Measurements from ENCODE around the gene AFM. TPM values are rescaled to one million over a fixed set of nuclear protein-coding genes. Genes with fewer than 3 reads are reported as not detected.

The AFM gene
- total RNA-seq, 6 experiments from 2014 or later = 129 to 320 (median 169) TPM

DNA sequence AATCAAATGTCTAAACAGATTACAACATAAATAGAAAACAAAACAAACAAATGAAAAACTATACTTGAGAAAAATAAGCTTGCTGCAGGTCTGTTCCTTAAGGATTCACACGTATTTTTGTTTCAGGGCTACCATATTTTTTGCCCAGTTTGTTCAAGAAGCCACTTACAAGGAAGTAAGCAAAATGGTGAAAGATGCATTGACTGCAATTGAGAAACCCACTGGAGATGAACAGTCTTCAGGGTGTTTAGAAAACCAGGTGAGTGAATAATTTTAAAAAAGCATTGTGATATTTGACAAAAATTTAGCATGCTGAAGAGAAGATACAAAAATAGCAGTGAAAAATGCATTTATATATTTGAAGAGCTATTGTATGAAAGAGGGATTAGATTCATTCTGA, 43.5 kb upstream of the AFM start:
- H3K4me1 ChIP-seq = peaks cover 0 to 12% (median 4%) of the 10 kb centered on the region in 4 donors
- H3K9me3 ChIP-seq = no peaks in the 10 kb centered on the region
- WGBS (ENCODE audit: insufficient coverage, low coverage, low lambda C conversion rate, missing lambda C conversion rate) = 80% methylated on average over 1 of the region's 1 CpG
- TF ChIP-seq POLR2A (IDR thresholded peaks at IDR 0.05) (no peak), CTCF (IDR thresholded peaks at IDR 0.05) (no peak)
- no peaks in the 10 kb centered on the region for H3K27me3 ChIP-seq
- DNase-seq (no peak), ATAC-seq (no peak)
- H3K27ac ChIP-seq = no peak overlapping the region
- no peak overlapping the region for H3K4me3 ChIP-seq
- intact Hi-C loops (cut with DNase I) = no loop called here
- no peaks in the 10 kb centered on the region for H3K36me3 ChIP-seq

DNA sequence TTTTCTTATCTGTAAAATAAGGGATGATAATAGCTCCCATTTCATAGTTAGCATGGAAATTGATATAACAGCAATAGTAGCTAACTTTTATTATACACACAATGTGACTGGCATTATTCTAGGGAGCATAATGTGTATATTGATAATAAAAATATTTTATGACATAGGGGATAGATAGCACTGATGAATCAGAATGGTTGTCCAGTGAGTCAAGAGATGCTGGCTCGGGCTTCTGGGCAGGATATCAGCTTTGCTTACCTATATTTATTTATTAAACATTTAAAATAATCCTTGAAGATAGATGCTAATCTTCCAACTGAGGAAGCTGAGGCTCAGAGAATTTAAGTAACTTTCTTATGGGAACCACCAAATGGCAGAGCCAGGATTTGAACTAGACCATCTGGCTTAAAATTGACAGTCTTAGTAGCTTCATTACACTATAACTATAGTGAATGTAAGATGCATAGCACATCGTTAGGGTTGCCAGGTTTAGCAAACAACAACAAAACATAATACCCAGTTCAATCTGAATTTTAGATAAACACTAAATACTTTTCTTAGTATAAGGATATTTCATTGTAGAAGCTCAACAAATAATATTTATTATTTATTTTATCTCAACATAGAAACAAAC, 42.8 kb upstream of the AFM start:
- ATAC-seq = no peak
- no peaks in the 10 kb centered on the region for H3K9me3 ChIP-seq
- H3K27me3 ChIP-seq = no peaks in the 10 kb centered on the region
- H3K4me3 ChIP-seq = no peak overlapping the region
- H3K4me1 ChIP-seq = peaks cover 0 to 6% (median under 1%) of the 10 kb centered on the region in 4 donors
- no peak for DNase-seq
- intact Hi-C loops (cut with DNase I) = no loop called here
- WGBS (ENCODE audit: insufficient coverage, low coverage, low lambda C conversion rate, missing lambda C conversion rate) = 72% methylated on average over 2 of the region's 2 CpGs
- no peak for TF ChIP-seq CTCF (IDR thresholded peaks at IDR 0.05)
- TF ChIP-seq POLR2A (IDR thresholded peaks at IDR 0.05) = no peak
- no peak overlapping the region for H3K27ac ChIP-seq
- H3K36me3 ChIP-seq = no peaks in the 10 kb centered on the region

DNA sequence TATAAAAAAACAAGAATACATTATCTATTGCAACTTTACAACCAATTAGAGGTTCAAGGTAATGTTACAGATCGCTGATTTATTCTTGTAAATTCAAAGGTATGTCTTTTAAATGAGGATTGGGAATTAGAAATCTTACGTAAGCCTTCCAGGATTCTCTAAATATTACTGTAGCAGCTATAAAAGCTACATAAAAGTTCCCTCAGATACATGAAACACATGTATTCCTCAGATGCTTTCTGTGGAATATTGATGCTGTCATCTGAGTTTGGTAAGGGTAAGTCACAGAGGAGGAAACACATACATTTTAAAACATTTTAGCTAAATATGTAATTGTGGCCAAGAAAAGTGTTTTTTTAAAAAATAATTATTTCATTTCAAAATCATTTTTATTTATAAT, 42.1 kb upstream of the AFM start:
- ATAC-seq (no peak), DNase-seq (no peak)
- Histone ChIP-seq H3K27me3 (no peaks in the 10 kb centered on the region), H3K36me3 (no peaks in the 10 kb centered on the region), H3K27ac (no peak overlapping the region), H3K4me1 (peaks cover 0 to 5% (median 2%) of the 10 kb centered on the region in 4 donors), H3K9me3 (no peaks in the 10 kb centered on the region), H3K4me3 (no peak overlapping the region)
- WGBS (ENCODE audit: insufficient coverage, low coverage, low lambda C conversion rate, missing lambda C conversion rate) = 68% methylated on average over 2 of the region's 2 CpGs
- TF ChIP-seq CTCF (IDR thresholded peaks at IDR 0.05) = no peak
- intact Hi-C loops (cut with DNase I) = no loop called here

DNA sequence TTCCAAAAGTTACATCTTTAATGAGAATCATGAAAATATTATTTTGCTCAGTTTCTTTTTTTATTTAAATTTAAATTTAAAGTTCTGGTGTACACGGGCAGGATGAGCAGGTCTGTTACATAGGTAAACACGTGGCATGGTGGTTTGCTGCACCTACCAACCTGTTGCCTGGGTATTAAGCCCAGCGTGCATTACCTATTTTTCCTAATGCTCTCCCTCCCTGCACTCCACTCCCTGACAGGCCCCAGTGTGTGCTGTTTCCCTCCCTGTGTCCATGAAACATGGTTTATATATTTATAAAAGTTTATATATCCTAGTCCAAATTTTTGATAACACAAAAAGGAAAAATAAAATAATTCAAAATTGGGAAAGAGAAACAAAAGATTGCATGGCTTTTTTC, 41.6 kb upstream of the AFM start:
- Histone ChIP-seq H3K9me3 (no peaks in the 10 kb centered on the region), H3K4me1 (peaks cover 0 to 8% (median 3%) of the 10 kb centered on the region in 4 donors), H3K27ac (no peak overlapping the region), H3K27me3 (no peaks in the 10 kb centered on the region), H3K36me3 (no peaks in the 10 kb centered on the region), H3K4me3 (no peak overlapping the region)
- intact Hi-C loops (cut with DNase I) = no loop called here
- ATAC-seq (no peak), DNase-seq (no peak)
- WGBS (ENCODE audit: insufficient coverage, low coverage, low lambda C conversion rate, missing lambda C conversion rate) = 84% methylated on average over 3 of the region's 3 CpGs
- TF ChIP-seq POLR2A (IDR thresholded peaks at IDR 0.05) (no peak), CTCF (IDR thresholded peaks at IDR 0.05) (no peak)

DNA sequence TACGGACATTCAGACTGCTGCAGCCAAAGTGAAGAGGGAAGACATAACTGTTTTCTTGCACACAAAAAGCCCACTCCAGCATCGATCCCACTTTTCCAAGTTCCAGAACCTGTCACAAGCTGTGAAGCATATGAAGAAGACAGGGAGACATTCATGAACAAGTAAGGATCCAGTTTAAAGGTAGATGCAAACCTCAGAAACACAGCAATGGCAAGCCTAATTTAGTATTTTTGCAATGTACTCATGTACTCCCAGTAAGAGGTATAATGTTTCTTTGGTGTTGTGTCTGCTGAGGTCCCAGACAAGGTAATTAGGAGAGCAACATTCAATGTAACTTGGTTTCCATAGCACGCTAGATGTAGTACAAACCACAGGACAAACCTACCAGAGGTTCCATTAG, 40.9 kb upstream of the AFM start:
- TF ChIP-seq CTCF (IDR thresholded peaks at IDR 0.05) = no peak
- no peak for TF ChIP-seq POLR2A (IDR thresholded peaks at IDR 0.05)
- no peak for ATAC-seq
- Histone ChIP-seq H3K4me3 (no peak overlapping the region), H3K36me3 (no peaks in the 10 kb centered on the region), H3K27ac (no peak overlapping the region), H3K9me3 (no peaks in the 10 kb centered on the region), H3K4me1 (peaks cover 0 to 8% (median 3%) of the 10 kb centered on the region in 4 donors), H3K27me3 (no peaks in the 10 kb centered on the region)
- 84% methylated on average over 3 of the region's 3 CpGs for WGBS (ENCODE audit: insufficient coverage, low coverage, low lambda C conversion rate, missing lambda C conversion rate)
- DNase-seq = no peak
- intact Hi-C loops (cut with DNase I) = no loop called here
